Natural killer cell (primary cell): ENCODE data around the gene PGAP6. TPM values are rescaled to one million over a fixed set of nuclear protein-coding genes. Genes with fewer than 3 reads are reported as not detected.
"Not testable (repeated sequence)": the region's sequence is repeated elsewhere in the genome, so short reads cannot be mapped to it uniquely, and the experiment has no call there.

ENCODE experiments used
- ATAC-seq, 3 donors: fragments of 150-1000 bp in 2 of 3; fragments of 200-7000 bp in 1 of 3; cut with Tn5 transposase; 1 replicate in 1 of 3; 2 replicates in 2 of 3; pipeline ENCODE4 v1.10.0; 2021; ENCODE audit warnings: mild to moderate bottlenecking in 2 of 3, moderate library complexity in 2 of 3
- DNase-seq, 2 donors: peaks; one replicate each; pipeline versions ENCODE4 v3.0.0 to v3.0.0-alpha.2; 2013 to 2021; ENCODE audit warnings: mixed read lengths in 1 of 2
- H3K27ac ChIP-seq: one replicate; pipeline ENCODE4 v1.5.1; 2013; ENCODE audit warnings: mild to moderate bottlenecking, low read length
- H3K27me3 ChIP-seq: one replicate; pipeline ENCODE4 v1.6.1; 2013; ENCODE audit warnings: low read length; ENCODE audit not compliant: control insufficient read depth, insufficient read depth
- H3K36me3 ChIP-seq: one replicate; pipeline ENCODE4 v1.6.1; 2013; ENCODE audit warnings: low read length; ENCODE audit not compliant: control insufficient read depth, insufficient read depth
- H3K4me1 ChIP-seq: one replicate; pipeline ENCODE4 v1.6.1; 2013; ENCODE audit warnings: low read length; ENCODE audit not compliant: control insufficient read depth, insufficient read depth
- H3K4me3 ChIP-seq: one replicate; pipeline ENCODE4 v1.5.1; 2013; ENCODE audit warnings: low read length
- H3K9me3 ChIP-seq: one replicate; pipeline ENCODE4 v1.6.1; 2013; ENCODE audit warnings: low read length; ENCODE audit not compliant: control insufficient read depth, insufficient read depth
- H3K27ac Mint-ChIP-seq, 2 donors: one replicate each; pipeline ENCODE4 v1.8.0; 2022; ENCODE audit warnings: mild to moderate bottlenecking in 2 of 2, mixed read lengths in 2 of 2, moderate library complexity in 1 of 2
- H3K27me3 Mint-ChIP-seq, 2 donors: one replicate each; pipeline ENCODE4 v1.8.0; 2022; ENCODE audit warnings: low read depth in 2 of 2, mixed read lengths in 2 of 2
- H3K36me3 Mint-ChIP-seq: one replicate; pipeline ENCODE4 v1.8.0; 2022; ENCODE audit warnings: mixed read lengths
- H3K4me1 Mint-ChIP-seq, 2 donors: one replicate each; pipeline ENCODE4 v1.8.0; 2022; ENCODE audit warnings: mixed read lengths in 2 of 2
- H3K4me3 Mint-ChIP-seq: one replicate; pipeline ENCODE4 v1.8.0; 2022; ENCODE audit warnings: mild to moderate bottlenecking, moderate library complexity, mixed read lengths
- H3K9me3 Mint-ChIP-seq, 2 donors: one replicate each; pipeline ENCODE4 v1.8.0; 2022; ENCODE audit warnings: mixed read lengths in 2 of 2
- WGBS: methylation state at CpG from one replicate; pipeline ENCODE4 v1.1.7; 2013; ENCODE audit warnings: missing lambda C conversion rate; ENCODE audit not compliant: insufficient coverage; 5-methylcytosine and 5-hydroxymethylcytosine counted together
- intact Hi-C: fragments of 100-400 bp; cut with micrococcal nuclease; formaldehyde crosslinking; loops from one replicate; pipeline ENCODE4 v1.14.2; 2022
- total RNA-seq, 4 donors: library from RNA; stranded (reverse); fragments of 120-200 nt in 1 of 4; gene quantifications; one replicate each; pipeline versions ENCODE4 v1.2.3 to v1.2.4, GENCODE V29; 2013 to 2022
- TF ChIP-seq, protein P1 (sequence below): fragments of 200-600 bp; IDR thresholded peaks from one replicate; pipeline ENCODE4 v1.8.0; 2022; ENCODE audit warnings: antibody characterized with exemption

The PGAP6 gene
- total RNA-seq, 3 donors from 2014 or later (not counting 1 experiment from before 2014, with no cell fraction given): 48.0 to 66.7 (median 54.2) TPM

- intact Hi-C loops: no loop called here
- no peaks in the 10 kb centered on the region for H3K9me3 ChIP-seq
- Mint-ChIP-seq H3K36me3 (no peaks in the 10 kb centered on the region), H3K4me1 (peaks cover 77% of the 10 kb centered on the region in 2 donors), H3K4me3 (peak overlapping the region; percentile 88), H3K9me3 (no peaks in the 10 kb centered on the region), H3K27me3 (no peaks in the 10 kb centered on the region), H3K27ac (peak overlapping the region; percentile 85 to 89)
- ATAC-seq (no peak), DNase-seq (no peak)
- 80% methylated on average over 10 of the region's 10 CpGs for WGBS
- H3K36me3 ChIP-seq: no peaks in the 10 kb centered on the region
- H3K4me1 ChIP-seq: peaks cover 77% of the 10 kb centered on the region
- H3K27me3 ChIP-seq: no peaks in the 10 kb centered on the region
- peak overlapping the region; percentile 94 for H3K27ac ChIP-seq
- TF ChIP-seq, protein P1, sequence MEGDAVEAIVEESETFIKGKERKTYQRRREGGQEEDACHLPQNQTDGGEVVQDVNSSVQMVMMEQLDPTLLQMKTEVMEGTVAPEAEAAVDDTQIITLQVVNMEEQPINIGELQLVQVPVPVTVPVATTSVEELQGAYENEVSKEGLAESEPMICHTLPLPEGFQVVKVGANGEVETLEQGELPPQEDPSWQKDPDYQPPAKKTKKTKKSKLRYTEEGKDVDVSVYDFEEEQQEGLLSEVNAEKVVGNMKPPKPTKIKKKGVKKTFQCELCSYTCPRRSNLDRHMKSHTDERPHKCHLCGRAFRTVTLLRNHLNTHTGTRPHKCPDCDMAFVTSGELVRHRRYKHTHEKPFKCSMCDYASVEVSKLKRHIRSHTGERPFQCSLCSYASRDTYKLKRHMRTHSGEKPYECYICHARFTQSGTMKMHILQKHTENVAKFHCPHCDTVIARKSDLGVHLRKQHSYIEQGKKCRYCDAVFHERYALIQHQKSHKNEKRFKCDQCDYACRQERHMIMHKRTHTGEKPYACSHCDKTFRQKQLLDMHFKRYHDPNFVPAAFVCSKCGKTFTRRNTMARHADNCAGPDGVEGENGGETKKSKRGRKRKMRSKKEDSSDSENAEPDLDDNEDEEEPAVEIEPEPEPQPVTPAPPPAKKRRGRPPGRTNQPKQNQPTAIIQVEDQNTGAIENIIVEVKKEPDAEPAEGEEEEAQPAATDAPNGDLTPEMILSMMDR: no peak
- H3K4me3 ChIP-seq: peak overlapping the region; percentile 16
These were observed 44.3 kb downstream of the PGAP6 start for GRCh38 chr16:337437-337836.

DNA sequence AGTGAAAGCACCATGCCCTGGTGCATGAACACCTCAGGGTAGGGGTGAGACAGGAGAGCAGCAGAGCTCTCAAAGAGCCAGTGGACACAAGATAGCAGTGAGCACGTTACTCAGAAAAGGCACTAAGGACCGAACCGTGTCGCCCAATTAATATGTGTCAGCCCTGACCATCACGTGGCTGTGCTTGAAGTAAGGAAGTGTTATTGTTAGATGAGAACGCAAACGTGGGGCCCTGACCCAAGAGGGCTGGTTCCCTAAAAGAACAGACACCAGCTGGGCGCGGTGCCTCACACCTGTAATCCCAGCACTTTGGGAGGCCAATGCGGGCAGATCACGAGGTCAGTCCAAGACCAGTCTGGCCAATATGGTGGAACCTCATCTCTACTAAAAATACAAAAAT, 45.5 kb downstream of the PGAP6 start:
- peaks cover 77 to 78% of the 10 kb centered on the region in 2 donors for H3K4me1 Mint-ChIP-seq
- ATAC-seq (peak in 1 of 3 donors; percentile 10), DNase-seq (no peak)
- TF ChIP-seq, protein P1: no peak
- no peaks in the 10 kb centered on the region for H3K36me3 Mint-ChIP-seq
- peak overlapping the region; percentile 85 to 89 for H3K27ac Mint-ChIP-seq
- Histone ChIP-seq H3K4me3 (no peak overlapping the region), H3K36me3 (no peaks in the 10 kb centered on the region), H3K9me3 (no peaks in the 10 kb centered on the region), H3K27me3 (no peaks in the 10 kb centered on the region), H3K27ac (peak overlapping the region; percentile 32), H3K4me1 (peaks cover 77% of the 10 kb centered on the region)
- H3K27me3 Mint-ChIP-seq: no peaks in the 10 kb centered on the region
- peak overlapping the region; percentile 77 for H3K4me3 Mint-ChIP-seq
- no peaks in the 10 kb centered on the region for H3K9me3 Mint-ChIP-seq
- intact Hi-C loops: no loop called here
- WGBS: 60% methylated on average over 11 of the region's 11 CpGs

GRCh38 chr16:334861-335632, 46.7 kb downstream of the PGAP6 start:
- H3K27me3 Mint-ChIP-seq, H3K36me3 Mint-ChIP-seq, H3K27me3 ChIP-seq, H3K27ac ChIP-seq, H3K36me3 ChIP-seq, H3K9me3 Mint-ChIP-seq, intact Hi-C loops, H3K4me3 ChIP-seq, DNase-seq, H3K9me3 ChIP-seq: not testable (repeated sequence)
- peak in 2 of 3 donors; percentile 18 to 31 for ATAC-seq
- WGBS: 76% methylated on average over 9 of the region's 11 CpGs
- peaks cover 74% of the 10 kb centered on the region for H3K4me1 ChIP-seq
- H3K27ac Mint-ChIP-seq: peak overlapping the region; percentile 85 to 89
- peak overlapping the region; percentile 77 for H3K4me3 Mint-ChIP-seq
- H3K4me1 Mint-ChIP-seq: peaks cover 80 to 81% of the 10 kb centered on the region in 2 donors

DNA sequence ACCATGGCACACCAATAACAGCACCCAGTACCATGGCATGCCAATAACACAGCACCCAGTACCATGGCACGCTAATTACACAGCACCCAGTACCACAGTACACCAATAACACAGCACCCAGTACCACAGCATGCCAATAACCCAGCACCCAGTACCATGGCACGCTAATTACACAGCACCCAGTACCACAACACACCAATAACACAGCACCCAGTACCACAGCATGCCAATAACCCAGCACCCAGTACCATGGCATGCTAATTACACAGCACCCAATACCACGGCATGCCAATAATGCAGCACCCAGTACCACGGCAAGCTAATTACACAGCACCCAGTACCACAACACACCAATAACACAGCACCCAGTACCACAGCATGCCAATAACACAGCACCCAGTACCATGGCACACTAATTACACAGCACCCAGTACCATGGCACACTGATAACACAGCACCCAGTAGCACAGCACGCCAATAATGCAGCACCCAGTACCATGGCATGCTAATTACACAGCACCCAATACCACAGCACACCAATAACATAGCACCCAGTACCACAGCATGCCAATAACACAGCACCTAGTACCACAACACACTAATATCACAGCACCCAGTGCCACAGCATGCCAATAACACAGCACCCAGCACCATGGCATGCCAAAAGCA, 47.5 kb downstream of the PGAP6 start:
- peak overlapping the region; percentile 85 to 89 for H3K27ac Mint-ChIP-seq
- not testable (repeated sequence) for H3K9me3 ChIP-seq

More for the DNA sequence above, 47.5 kb downstream of the PGAP6 start:
- H3K4me3 ChIP-seq, H3K36me3 ChIP-seq, H3K27me3 ChIP-seq, H3K27ac ChIP-seq, H3K27me3 Mint-ChIP-seq, H3K36me3 Mint-ChIP-seq, H3K9me3 Mint-ChIP-seq, ATAC-seq, intact Hi-C loops, DNase-seq: not testable (repeated sequence)
- WGBS: 94% methylated on average over 5 of the region's 5 CpGs
- peaks cover 76 to 77% of the 10 kb centered on the region in 2 donors for H3K4me1 Mint-ChIP-seq
- peak overlapping the region; percentile 77 for H3K4me3 Mint-ChIP-seq
- peaks cover 70% of the 10 kb centered on the region for H3K4me1 ChIP-seq
